GM19395 (cell line): Measurements from ENCODE around the gene APBB2.

Experiments
- ATAC-seq: cut with Tn5 transposase; IDR thresholded peaks from one replicate; pipeline ENCODE4 v1.9.1; 2021; ENCODE audit warnings: mild to moderate bottlenecking, moderate library complexity; ENCODE audit not compliant: unreplicated experiment

The APBB2 gene

GRCh38 chr4:40789771-40790170 lies 424.6 kb downstream of the APBB2 start:
- ATAC-seq = no peak

GRCh38 chr4:40789031-40789430 lies 425.3 kb downstream of the APBB2 start:
- ATAC-seq = no peak

- no peak for ATAC-seq
These were observed 426.0 kb downstream of the APBB2 start for GRCh38 chr4:40788331-40788730.

- ATAC-seq = no peak
These were observed 428.6 kb downstream of the APBB2 start for GRCh38 chr4:40785727-40786126.

GRCh38 chr4:40782876-40783275 lies 431.5 kb downstream of the APBB2 start:
- no peak for ATAC-seq

- no peak for ATAC-seq
These were observed 436.3 kb downstream of the APBB2 start for GRCh38 chr4:40778090-40778489.

GRCh38 chr4:40769266-40769665 lies 445.1 kb downstream of the APBB2 start:
- ATAC-seq = no peak

GRCh38 chr4:40763228-40763716 lies 451.1 kb downstream of the APBB2 start:
- peak; percentile 100 for ATAC-seq
